Heart left ventricle (tissue), 16 donors: ENCODE measurements around the gene NHLRC4. TPM values are rescaled to one million over a fixed set of nuclear protein-coding genes. Genes with fewer than 3 reads are reported as not detected.

ENCODE experiments used
- ATAC-seq, 4 donors: fragments of 200-7000 bp; cut with Tn5 transposase; one replicate each; pipeline ENCODE4 v1.9.1; 2020 to 2022; ENCODE audit warnings: moderate library complexity in 4 of 4, mild to moderate bottlenecking in 3 of 4, moderate number of reproducible peaks in 1 of 4
- DNase-seq, 5 donors: peaks; one replicate each; pipeline ENCODE4 v3.0.0-alpha.2; 2020
- H3K27ac ChIP-seq, 12 donors: fragments of 200-600 bp; sonication (generic) in 4 of 12; one replicate each; pipeline versions ENCODE4 v1.5.0 to v1.8.0; 2016 to 2022; ENCODE audit warnings: mild to moderate bottlenecking in 2 of 12
- H3K27me3 ChIP-seq, 9 donors: fragments of 200-600 bp; sonication (generic) in 2 of 9; one replicate each; pipeline versions ENCODE4 v1.5.1 to v1.8.0; 2016 to 2022; ENCODE audit warnings: mild to moderate bottlenecking in 3 of 9
- H3K36me3 ChIP-seq, 9 donors: fragments of 200-600 bp; sonication (generic) in 2 of 9; one replicate each; pipeline versions ENCODE4 v1.5.0 to v1.8.0; 2018 to 2022; ENCODE audit warnings: mild to moderate bottlenecking in 2 of 9
- H3K4me1 ChIP-seq, 12 donors: fragments of 200-600 bp; sonication (generic) in 4 of 12; one replicate each; pipeline versions ENCODE4 v1.5.0 to v1.8.0; 2016 to 2022; ENCODE audit warnings: mild to moderate bottlenecking in 3 of 12
- H3K4me3 ChIP-seq, 12 donors: fragments of 200-600 bp; sonication (generic) in 4 of 12; one replicate each; pipeline versions ENCODE4 v1.5.0 to v1.8.0; 2017 to 2022; ENCODE audit warnings: mild to moderate bottlenecking in 9 of 12, moderate library complexity in 4 of 12
- H3K9me3 ChIP-seq, 12 donors: fragments of 200-600 bp; sonication (generic) in 4 of 12; one replicate each; pipeline versions ENCODE4 v1.5.0 to v1.8.0; 2016 to 2022; ENCODE audit warnings: mild to moderate bottlenecking in 1 of 12
- CTCF ChIP-seq, 12 donors: fragments of 200-600 bp; sonication (generic) in 4 of 12; IDR thresholded peaks; one replicate each; pipeline versions ENCODE4 v1.5.0 to v1.8.0; 2018 to 2022; ENCODE audit warnings: antibody characterized with exemption in 12 of 12, mild to moderate bottlenecking in 5 of 12
- POLR2A ChIP-seq, 2 donors: fragments of 450-650 bp; IDR thresholded peaks; one replicate each; pipeline ENCODE4 v1.6.1; 2017; ENCODE audit warnings: antibody characterized with exemption in 2 of 2, mild to moderate bottlenecking in 2 of 2, moderate library complexity in 2 of 2
- WGBS, 4 donors: extraction: QIAGEN DNeasy Blood & Tissue Kit in 2 of 4; methylation state at CpG; one replicate each; pipeline versions ENCODE4 v1.1.5 to v1.1.7; 2013 to 2018; 5-methylcytosine and 5-hydroxymethylcytosine counted together
- intact Hi-C, 10 donors: fragments of 100-400 bp; cut with DNase I; formaldehyde crosslinking; loops; one replicate each; pipeline versions ENCODE4 v1.11.1 to v1.14.2; 2022
- polyA plus RNA-seq, 2 donors: library from polyadenylated mRNA; stranded (reverse); fragments of 200-250 nt; gene quantifications; one replicate each; pipeline ENCODE4 v1.2.3, GENCODE V29; 2013
- total RNA-seq, 9 donors: library from RNA; depleted of rRNA in 2 of 9; stranded (reverse); fragments of >200 nt in 2 of 9; fragmentation: NEBNext Ultra II Directional in 3 of 9; extraction: Animal tissue kit (Norgen Biotek cat#: 25700) in 3 of 9; gene quantifications; one replicate each; pipeline versions ENCODE4 v1.1.0 to v1.2.4, GENCODE V29; 2016 to 2023
- donor health status: ischemic (EF 13 %, LVEDD 7.1; RV severe dilation, severe dysfunction).
- donor health status: healthy with polysubstance abuse.
- donor health status: DM: no; HTN: yes; CAD: no.
- donor health status: DM: no; HTN: no; CAD: no.
- donor health status: ischemic (EF 25% LVEDD 6.9; RV normal size, moderate dysfunction).
- donor health status: ischemic (EF 25% LVEDD 5.7; RV mildly dilated, moderate dysfunction).
- donor health status: healthy.
- donor health status: DM: yes; HTN: yes; CAD: no.
- donor health status: ischemic (EF 35%, LVEDD 5.7; RV mildly dilated, moderate dysfunction).
- donor health status: nonischemic (EF 11% LVEDD 7.7; RV severe dilation, severe dysfunction).
- donor health status: DM: yes; HTN: yes; CAD: no.
- donor health status: PGD.
- donor health status: ischemic (EF 29% LVEDD 5.4; RV normal size, mild dysfunction).
- donor health status: nonischemic (EF 23%, LVEDD 6.1; RV moderate dilation, normal function).

Gene NHLRC4
- total and polyA plus RNA-seq, 11 donors, result 0.23 to 0.86 (median 0.48) TPM; not detected in 1

GRCh38 chr16:598823-599739, 32.3 kb downstream of the NHLRC4 start:
- Histone ChIP-seq H3K27ac (no peak overlapping the region), H3K4me1 (no peaks in the 10 kb centered on the region), H3K4me3 (no peak overlapping the region), H3K27me3 (no peaks in the 10 kb centered on the region), H3K36me3 (peaks cover 0 to 16% (median 4%) of the 10 kb centered on the region in 9 donors), H3K9me3 (no peaks in the 10 kb centered on the region)
- intact Hi-C loops, result loop anchor here in 1 of 10 donors (5.0 kb wide), 1 partner anchor 33 kb away; the partner anchor contains the start of gene WFIKKN1
- peak in 1 of 5 donors; percentile 18 for DNase-seq
- TF ChIP-seq CTCF (IDR thresholded peaks at IDR 0.05) (no peak), POLR2A (IDR thresholded peaks at IDR 0.05) (no peak)
- 96 to 97% (median 97%) methylated on average over 36 to 43 of the region's 43 CpGs for WGBS, 4 donors
- ATAC-seq, result no peak

DNA sequence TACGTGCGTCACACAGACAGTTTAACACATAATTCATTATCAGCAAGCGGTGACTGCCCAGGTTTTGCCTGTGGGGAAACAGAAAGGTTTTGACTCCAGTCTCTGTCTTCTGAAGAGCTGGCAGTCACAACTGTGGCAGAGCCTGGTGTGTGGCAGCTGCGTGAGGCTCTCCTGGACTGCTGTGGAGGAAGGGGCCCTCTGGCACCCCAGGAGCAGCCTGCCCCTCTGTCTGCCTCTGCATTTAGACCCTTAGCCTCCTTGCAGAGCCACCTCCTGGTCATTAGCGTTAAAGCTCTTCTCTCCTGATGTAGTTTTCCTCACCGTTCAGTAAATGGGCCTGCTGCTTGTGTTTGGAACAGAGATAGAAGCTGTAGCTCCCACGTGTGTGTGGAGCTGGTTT, 34.0 kb downstream of the NHLRC4 start:
- DNase-seq (peak in 1 of 5 donors; percentile 12), ATAC-seq (no peak)
- peaks cover 0 to 16% (median 4%) of the 10 kb centered on the region in 9 donors for H3K36me3 ChIP-seq
- no peak overlapping the region for H3K27ac ChIP-seq
- TF ChIP-seq CTCF (IDR thresholded peaks at IDR 0.05), result peak in 1 of 12 donors; percentile 11
- no peak for TF ChIP-seq POLR2A (IDR thresholded peaks at IDR 0.05)
- H3K4me3 ChIP-seq, result no peak overlapping the region
- H3K27me3 ChIP-seq, result no peaks in the 10 kb centered on the region
- intact Hi-C loops, result no loop called here
- WGBS, 4 donors, result 53 to 64% (median 57%) methylated on average over 7 of the region's 7 CpGs
- peaks cover 0 to 2% (median 0%) of the 10 kb centered on the region in 12 donors for H3K4me1 ChIP-seq
- peaks cover 0 to 7% (median 0%) of the 10 kb centered on the region in 12 donors for H3K9me3 ChIP-seq

GRCh38 chr16:603933-604332, 37.1 kb downstream of the NHLRC4 start:
- 85 to 91% (median 87%) methylated on average over 5 of the region's 5 CpGs for whole genome bisulfite sequencing, 4 donors

More at GRCh38 chr16:603933-604332, 37.1 kb downstream of the NHLRC4 start:
- Histone ChIP-seq H3K4me3 (no peak overlapping the region), H3K36me3 (peaks cover 0 to 9% (median 4%) of the 10 kb centered on the region in 9 donors), H3K27ac (no peak overlapping the region), H3K9me3 (peaks cover 0 to 7% (median 0%) of the 10 kb centered on the region in 12 donors), H3K27me3 (no peaks in the 10 kb centered on the region), H3K4me1 (peaks cover 0 to 5% (median 0%) of the 10 kb centered on the region in 12 donors)
- TF ChIP-seq CTCF (IDR thresholded peaks at IDR 0.05), result no peak
- TF ChIP-seq POLR2A (IDR thresholded peaks at IDR 0.05), result no peak
- intact Hi-C loops, result no loop called here
- DNase-seq (no peak), ATAC-seq (no peak)
